Effector memory CD4-positive, alpha-beta T cell (primary cell): Measurements from ENCODE around the gene DUS2.
"Not testable (repeated sequence)": the region's sequence is repeated elsewhere in the genome, so short reads cannot be mapped to it uniquely, and the experiment has no call there.

Experiments
- DNase-seq, 3 donors: peaks; one replicate each; pipeline ENCODE4 v3.0.0-alpha.2; 2020
- H3K27ac ChIP-seq: 2 replicates; pipeline ENCODE4 v1.7.0; 2013; ENCODE audit warnings: mild to moderate bottlenecking, low read length, moderate library complexity; ENCODE audit not compliant: insufficient read depth, poor library complexity, severe bottlenecking
- H3K27me3 ChIP-seq: replicated peaks from 2 replicates; pipeline ENCODE4 v1.7.0; 2013; ENCODE audit warnings: mild to moderate bottlenecking, low read length; ENCODE audit not compliant: insufficient read depth, control insufficient read depth, poor library complexity, severe bottlenecking
- H3K36me3 ChIP-seq: 2 replicates; pipeline ENCODE4 v1.7.0; 2013; ENCODE audit warnings: mild to moderate bottlenecking, low read length, moderate library complexity; ENCODE audit not compliant: control insufficient read depth, insufficient read depth
- H3K4me1 ChIP-seq: 2 replicates; pipeline ENCODE4 v1.7.0; 2013; ENCODE audit warnings: low read length, mild to moderate bottlenecking; ENCODE audit not compliant: control insufficient read depth, insufficient read depth, poor library complexity, severe bottlenecking
- H3K4me3 ChIP-seq: 2 replicates; pipeline ENCODE4 v1.7.0; 2013; ENCODE audit warnings: low read length, low read depth, mild to moderate bottlenecking; ENCODE audit not compliant: insufficient read depth, poor library complexity, severe bottlenecking
- H3K9me3 ChIP-seq: 2 replicates; pipeline ENCODE4 v1.7.0; 2013; ENCODE audit warnings: mild to moderate bottlenecking, low read length, moderate library complexity; ENCODE audit not compliant: control insufficient read depth

DUS2 gene

DNA sequence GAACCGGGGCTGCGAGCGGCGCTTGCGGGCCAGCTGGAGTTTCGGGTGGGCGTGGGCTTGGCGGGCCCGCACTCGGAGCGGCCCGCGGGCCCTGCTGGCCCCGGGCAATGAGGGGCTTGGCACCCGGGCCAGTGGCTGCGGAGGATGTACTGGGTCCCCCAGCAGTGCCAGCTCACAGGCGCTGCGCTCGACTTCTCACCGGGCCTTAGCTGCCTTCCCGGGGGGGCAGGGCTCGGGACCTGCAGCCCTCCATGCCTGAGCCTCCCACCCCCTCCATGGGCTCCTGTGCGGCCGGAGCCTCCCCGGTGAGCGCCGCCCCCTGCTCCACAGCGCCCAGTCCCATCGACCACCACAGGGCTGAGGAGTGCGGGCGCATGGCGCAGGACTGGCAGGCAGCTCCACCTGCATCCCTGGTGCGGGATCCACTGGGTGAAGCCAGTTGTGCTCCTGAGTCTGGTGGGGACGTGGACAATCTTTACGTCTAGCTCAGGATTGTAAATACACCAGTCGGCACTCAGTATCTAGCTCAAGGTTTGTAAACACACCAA lies 24.8 kb upstream of the DUS2 start:
- not testable (repeated sequence) for H3K4me3 ChIP-seq, H3K27me3 ChIP-seq, DNase-seq, H3K9me3 ChIP-seq, H3K36me3 ChIP-seq, H3K27ac ChIP-seq
- peaks cover 42% of the 10 kb centered on the region for H3K4me1 ChIP-seq

DNA sequence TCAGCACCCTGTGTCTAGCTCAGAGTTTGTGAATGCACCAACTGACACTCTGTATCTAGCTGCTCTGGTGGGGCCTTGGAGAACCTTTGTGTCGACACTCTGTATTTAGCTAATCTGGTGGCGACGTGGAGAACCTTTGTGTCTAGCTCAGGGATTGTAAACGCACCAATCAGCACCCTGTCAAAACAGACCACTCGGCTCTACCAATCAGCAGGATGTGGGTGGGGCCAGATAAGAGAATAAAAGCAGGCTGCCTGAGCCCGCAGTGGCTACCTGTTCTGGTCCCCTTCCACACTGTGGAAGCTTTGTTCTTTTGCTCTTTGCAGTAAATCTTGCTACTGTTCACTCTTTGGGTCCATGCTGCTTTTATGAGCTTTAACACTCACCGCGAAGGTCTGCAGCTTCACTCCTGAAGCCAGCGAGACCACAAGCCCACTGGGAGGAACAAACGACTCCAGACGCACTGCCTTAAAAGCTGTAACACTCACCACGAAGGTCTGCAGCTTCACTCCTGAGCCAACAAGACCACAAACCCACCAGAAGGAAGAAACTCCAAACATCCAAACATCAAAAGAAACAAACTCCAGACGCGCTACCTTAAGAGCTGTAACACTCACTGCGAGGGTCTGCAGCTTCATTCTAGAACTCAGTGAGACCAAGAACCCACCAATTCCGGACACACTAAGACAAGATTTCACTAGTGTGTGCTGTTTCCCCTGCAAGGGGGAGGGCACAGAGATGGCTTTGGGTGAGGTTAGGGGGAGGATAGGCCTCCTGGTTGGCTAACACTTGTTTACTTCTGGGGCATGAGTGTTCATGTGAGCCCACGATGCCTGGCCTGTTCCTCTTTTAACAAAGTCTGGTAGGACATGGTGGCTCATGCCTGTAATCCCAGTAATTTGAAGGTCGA lies 24.1 kb upstream of the DUS2 start, which contains the start of gene DPEP2:
DPEP2 (minus strand) TSS at position 706 of the 910 bp plus-strand sequence. CDS start 6,272 bp downstream, outside the sequence.
- DNase-seq, H3K9me3 ChIP-seq, H3K36me3 ChIP-seq, H3K27me3 ChIP-seq: not testable (repeated sequence)
- peaks cover 36% of the 10 kb centered on the region for H3K4me1 ChIP-seq
- peak within 1 kb of the TSS; percentile 49 for H3K27ac ChIP-seq
- H3K4me3 ChIP-seq, result peak within 1 kb of the TSS; percentile 33

DNA sequence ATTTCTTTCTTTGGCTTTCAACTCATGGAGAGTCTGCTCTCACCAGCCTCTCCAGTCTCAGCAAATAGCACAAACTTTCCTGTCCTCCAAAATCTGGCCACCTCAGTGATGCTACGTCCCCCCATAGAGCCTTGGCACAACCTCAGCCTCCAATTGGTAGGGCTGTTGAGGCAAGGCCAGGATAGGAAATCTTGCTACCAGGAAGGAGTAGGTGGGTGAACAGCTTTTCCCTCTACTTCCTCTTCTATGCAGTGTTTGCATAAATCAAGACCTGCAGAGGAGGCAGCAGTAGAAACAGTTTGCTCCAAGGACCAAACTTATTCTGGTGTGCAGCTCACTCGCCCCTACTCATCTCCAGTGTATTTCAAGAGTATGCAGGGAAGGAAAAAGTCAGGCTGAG lies 23.1 kb upstream of the DUS2 start:
- H3K4me1 ChIP-seq, result peaks cover 41% of the 10 kb centered on the region
- no peak for DNase-seq

DNA sequence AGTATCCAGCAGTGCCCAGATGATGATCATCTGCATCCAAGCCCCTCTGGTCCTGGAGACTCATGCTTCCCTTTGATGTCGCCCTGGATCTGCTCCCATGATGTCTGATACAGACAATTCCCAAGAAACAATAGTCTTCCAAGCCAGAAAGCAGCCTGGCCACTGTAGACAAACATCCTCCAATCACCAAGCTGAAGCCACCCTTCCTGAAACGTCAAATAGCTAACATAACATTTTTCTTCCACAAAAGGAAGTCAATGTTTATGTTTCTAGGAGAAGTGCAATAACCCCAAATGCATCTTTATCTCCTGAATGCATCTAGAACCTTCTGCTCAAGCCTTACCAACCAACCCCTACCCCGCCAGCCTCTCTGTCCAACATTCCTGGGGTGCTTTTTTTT lies 22.6 kb upstream of the DUS2 start:
- Histone ChIP-seq H3K27ac (peak overlapping the region; percentile 49), H3K4me1 (peaks cover 42% of the 10 kb centered on the region), H3K4me3 (peak overlapping the region; percentile 33), H3K36me3 (no peaks in the 10 kb centered on the region), H3K9me3 (no peaks in the 10 kb centered on the region), H3K27me3 (no peaks in the 10 kb centered on the region)
- no peak for DNase-seq

More for the DNA sequence above, 23.1 kb upstream of the DUS2 start:
- H3K27me3 ChIP-seq, result no peaks in the 10 kb centered on the region
- H3K36me3 ChIP-seq, result no peaks in the 10 kb centered on the region
- no peaks in the 10 kb centered on the region for H3K9me3 ChIP-seq
- H3K4me3 ChIP-seq, result peak overlapping the region; percentile 33
- peak overlapping the region; percentile 49 for H3K27ac ChIP-seq

DNA sequence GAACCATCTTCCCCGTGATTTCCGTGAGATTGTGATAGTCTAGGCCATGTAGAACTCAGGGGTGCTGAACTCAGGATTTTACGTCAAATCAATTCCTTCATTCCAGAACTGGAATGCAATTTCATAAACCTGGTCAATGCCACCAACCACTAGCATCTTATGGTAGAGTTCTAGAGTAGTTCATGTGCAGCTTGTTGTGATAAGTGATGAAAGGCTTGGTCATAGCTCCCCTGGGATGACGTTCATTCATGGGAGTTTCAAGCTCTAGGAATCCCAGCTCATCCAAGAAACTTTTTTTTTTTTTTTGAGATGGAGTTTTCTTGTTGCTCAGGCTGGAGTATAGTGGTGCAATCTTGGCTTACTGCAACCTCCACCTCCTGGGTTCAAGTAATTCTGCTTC lies 20.1 kb upstream of the DUS2 start:
- Histone ChIP-seq H3K36me3 (no peaks in the 10 kb centered on the region), H3K4me1 (peaks cover 46% of the 10 kb centered on the region), H3K27ac (no peak overlapping the region), H3K27me3 (no peaks in the 10 kb centered on the region), H3K4me3 (no peak overlapping the region), H3K9me3 (no peaks in the 10 kb centered on the region)
- no peak for DNase-seq

DNA sequence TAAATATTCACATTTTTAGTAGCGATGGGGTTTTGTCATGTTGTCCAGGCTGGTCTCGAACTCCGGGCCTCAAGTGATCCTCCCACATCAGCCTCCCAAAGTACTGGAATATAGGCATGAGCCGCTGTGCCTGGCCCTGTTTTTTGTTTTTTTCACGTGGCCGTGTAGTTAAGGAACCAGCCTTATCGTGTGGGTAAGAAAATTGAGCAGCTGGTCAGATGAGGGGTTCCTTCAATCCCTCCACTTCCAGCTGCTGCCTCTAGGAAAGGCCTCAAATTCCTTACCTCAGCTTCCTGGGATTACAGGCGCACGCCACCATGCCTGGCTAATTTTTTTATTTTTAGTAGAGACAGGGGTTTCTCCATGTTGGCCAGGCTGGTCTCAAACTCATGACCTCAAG lies 17.9 kb upstream of the DUS2 start:
- no peak for DNase-seq
- H3K4me1 ChIP-seq, result peaks cover 34% of the 10 kb centered on the region
- H3K27me3 ChIP-seq, result no peaks in the 10 kb centered on the region
- peak overlapping the region; percentile 58 for H3K27ac ChIP-seq
- H3K36me3 ChIP-seq, result no peaks in the 10 kb centered on the region
- H3K9me3 ChIP-seq, result no peaks in the 10 kb centered on the region
- no peak overlapping the region for H3K4me3 ChIP-seq

DNA sequence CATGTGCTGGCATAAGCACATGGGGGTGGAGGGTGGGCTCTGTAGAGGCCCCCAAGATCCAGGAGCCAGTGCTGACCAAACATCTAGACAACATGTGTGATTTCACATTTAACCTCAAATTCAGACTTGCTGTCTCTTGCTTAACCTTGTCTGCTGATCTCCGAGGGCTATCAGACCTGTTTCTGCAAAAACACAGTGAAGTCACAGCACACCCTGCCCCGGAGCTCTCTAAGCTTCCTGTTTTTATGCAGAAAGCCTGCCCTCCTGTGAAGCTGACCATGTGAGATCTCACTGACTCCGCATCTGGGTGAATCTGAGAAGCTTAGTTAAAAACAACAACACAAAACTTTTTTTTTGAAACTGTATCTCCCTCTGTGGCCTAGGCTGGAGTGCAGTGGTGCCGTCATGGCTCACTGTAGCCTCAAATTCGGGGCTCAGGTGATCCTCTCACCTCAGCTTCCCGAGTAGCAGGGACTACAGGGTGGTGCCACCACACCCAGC lies 17.2 kb upstream of the DUS2 start:
- no peak for DNase-seq
- Histone ChIP-seq H3K27ac (peak overlapping the region; percentile 58), H3K4me1 (peaks cover 28% of the 10 kb centered on the region)

DNA sequence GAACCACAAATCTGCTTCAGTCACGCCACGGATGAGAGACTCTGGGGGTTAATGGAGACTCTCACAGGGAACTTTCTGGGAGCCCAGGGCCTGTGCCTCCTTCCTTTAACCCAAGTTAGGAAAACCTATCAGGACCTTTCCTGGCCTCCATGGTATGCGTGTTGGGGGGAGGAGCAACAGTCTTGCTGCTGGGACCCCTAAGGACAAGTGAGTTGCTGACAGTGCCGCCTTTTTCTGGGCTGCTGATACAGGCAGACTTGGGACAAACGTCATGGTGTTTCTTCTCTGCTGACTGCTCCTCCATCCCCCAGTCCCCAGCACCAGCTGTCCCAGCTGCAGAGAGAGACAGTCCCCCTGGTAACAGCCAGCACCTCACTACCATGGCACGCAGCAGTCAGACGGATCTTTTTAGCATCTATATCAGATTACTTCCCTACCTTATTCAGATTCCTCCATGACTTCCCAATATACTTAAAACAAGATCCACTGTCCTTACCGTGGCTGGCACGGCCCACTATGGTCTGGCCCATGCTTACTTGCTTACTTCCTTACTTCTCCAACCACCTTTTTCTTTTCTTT lies 13.8 kb upstream of the DUS2 start:
- Histone ChIP-seq H3K27me3 (no peaks in the 10 kb centered on the region), H3K4me3 (no peak overlapping the region), H3K4me1 (peaks cover 18% of the 10 kb centered on the region), H3K36me3 (no peaks in the 10 kb centered on the region), H3K9me3 (no peaks in the 10 kb centered on the region), H3K27ac (no peak overlapping the region)
- DNase-seq, result no peak

More for the DNA sequence above, 17.2 kb upstream of the DUS2 start:
- no peaks in the 10 kb centered on the region for H3K36me3 ChIP-seq
- no peaks in the 10 kb centered on the region for H3K27me3 ChIP-seq
- no peaks in the 10 kb centered on the region for H3K9me3 ChIP-seq
- no peak overlapping the region for H3K4me3 ChIP-seq

DNA sequence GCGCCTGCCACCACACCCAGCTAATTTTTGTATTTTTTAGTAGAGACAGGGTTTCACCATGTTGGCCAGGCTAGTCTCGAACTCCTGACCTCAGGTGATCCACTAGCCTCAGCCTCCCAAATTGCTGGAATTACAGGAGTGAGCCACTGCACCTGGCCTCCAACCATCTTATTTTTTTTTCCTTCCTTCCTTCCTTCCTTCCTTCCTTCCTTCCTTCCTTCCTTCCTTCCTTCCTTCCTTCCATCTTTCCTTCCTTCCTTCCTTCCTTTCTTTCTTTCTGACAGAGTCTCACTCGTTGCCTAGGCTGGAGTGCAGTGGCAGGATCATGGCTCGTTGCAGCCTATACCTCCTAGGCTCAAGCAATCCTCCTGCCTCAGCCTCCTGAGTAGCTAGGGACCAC lies 13.2 kb upstream of the DUS2 start:
- DNase-seq, H3K9me3 ChIP-seq, H3K4me3 ChIP-seq, H3K27me3 ChIP-seq, H3K36me3 ChIP-seq, H3K27ac ChIP-seq: not testable (repeated sequence)
- H3K4me1 ChIP-seq, result peaks cover 13% of the 10 kb centered on the region

DNA sequence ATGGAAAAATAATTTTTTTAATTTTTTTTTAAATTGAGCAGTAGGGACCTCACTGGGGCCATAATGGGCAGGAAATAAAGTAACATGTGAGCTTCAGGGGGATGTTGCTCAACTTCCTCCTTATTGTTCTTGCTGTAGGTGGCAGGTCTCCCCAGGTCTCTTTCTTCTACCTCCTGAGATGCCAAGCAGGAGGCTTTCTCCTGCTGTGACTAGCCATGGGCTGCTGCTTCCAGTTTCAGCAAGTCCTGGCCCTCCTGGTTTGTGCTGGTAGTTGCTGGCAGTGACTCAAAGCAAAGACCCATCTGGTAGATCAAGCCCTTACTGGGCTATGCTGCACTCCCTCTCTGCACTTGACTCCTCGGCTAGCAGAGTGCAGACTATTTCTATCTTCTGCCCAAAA lies 9.6 kb upstream of the DUS2 start:
- Histone ChIP-seq H3K4me3 (no peak overlapping the region), H3K27me3 (no peaks in the 10 kb centered on the region), H3K36me3 (no peaks in the 10 kb centered on the region), H3K27ac (no peak overlapping the region), H3K4me1 (no peaks in the 10 kb centered on the region), H3K9me3 (no peaks in the 10 kb centered on the region)
- no peak for DNase-seq
